GM20000 (cell line): ENCODE results near the gene FOXA1.

ENCODE experiments used
- DNase-seq: peaks from one replicate; pipeline ENCODE4 v3.0.0; 2012; ENCODE audit warnings: low spot score
- CTCF ChIP-seq: IDR thresholded peaks from 2 replicates; pipeline ENCODE4 v1.5.1; 2012; ENCODE audit warnings: mild to moderate bottlenecking, control low read depth; ENCODE audit errors: extremely low read depth, missing control alignments

The FOXA1 gene

GRCh38 chr14:37602605-37603453 is 7.8 kb upstream of the FOXA1 start:
- no peak for DNase-seq
- no peak for TF ChIP-seq CTCF

- TF ChIP-seq CTCF = no peak
- DNase-seq = no peak
These were observed 6.8 kb upstream of the FOXA1 start for GRCh38 chr14:37601865-37602264.

GRCh38 chr14:37600880-37601741 is 6.1 kb upstream of the FOXA1 start:
- TF ChIP-seq CTCF = no peak
- no peak for DNase-seq

- DNase-seq = peak; percentile 21
- no peak for TF ChIP-seq CTCF
These were observed 4.7 kb upstream of the FOXA1 start for GRCh38 chr14:37599507-37600368.

GRCh38 chr14:37598747-37599506 is 3.9 kb upstream of the FOXA1 start:
- peak; percentile 24 for DNase-seq
- TF ChIP-seq CTCF = no peak

GRCh38 chr14:37597914-37598746 is 3.1 kb upstream of the FOXA1 start:
- DNase-seq = peak; percentile 25

More at GRCh38 chr14:37597914-37598746, 3.1 kb upstream of the FOXA1 start:
- no peak for TF ChIP-seq CTCF
